GM12878 (cell line): ENCODE measurements around the gene CTR9. TPM values are rescaled to one million over a fixed set of nuclear protein-coding genes. Genes with fewer than 3 reads are reported as not detected.

Experiments used
- ATAC-seq: fragments of 200-7000 bp; cut with Tn5 transposase; 3 replicates; pipeline ENCODE4 v1.9.1; 2020; ENCODE audit warnings: mild to moderate bottlenecking, moderate library complexity
- BruUV-seq: library from RNA; stranded (reverse); fragments of 400-500 nt; replicated peaks from 2 replicates; lab custom pipeline; 2021; lab: Mats Ljungman, UMichigan
- CTCF ChIA-PET: fragments of 300-600 bp; sonication (Branson Sonifier 250); formaldehyde crosslinking; extraction: SDS; loops from one replicate; lab custom pipeline; 2021; ENCODE audit warnings: inconsistent platforms; lab: Yijun Ruan, JAX
- POLR2A ChIA-PET: fragments of 350-600 bp; formaldehyde crosslinking; extraction: SDS; loops from one replicate; lab custom pipeline; 2021; ENCODE audit warnings: inconsistent platforms; lab: Charles Lee
- RAD21 ChIA-PET: fragments of 300-600 bp; sonication (Branson Sonifier 250); formaldehyde crosslinking; loops from one replicate; lab custom pipeline; 2023; ENCODE audit warnings: antibody characterized with exemption; ENCODE audit not compliant: unreplicated experiment; lab: Charles Lee
- SMC1A ChIA-PET: fragments of 300-600 bp; sonication (Branson Sonifier 250); formaldehyde crosslinking; loops from one replicate; lab custom pipeline; 2023; ENCODE audit not compliant: unreplicated experiment, uncharacterized antibody; lab: Charles Lee
- DNase-seq: peaks from one replicate; pipeline ENCODE4 v3.0.0-alpha.2; 2011; ENCODE audit warnings: low read depth, low spot score
- FAIRE-seq: peaks from 3 replicates; lab custom pipeline; 2011; peaks lifted over from hg19 to GRCh38; lab: Jason Lieb, UNC
- H2AFZ ChIP-seq: 2 replicates; pipeline ENCODE4 v1.6.0; 2011; ENCODE audit warnings: low read depth, low read length, control low read depth; ENCODE audit not compliant: control insufficient read depth
- H3K27ac ChIP-seq: 2 replicates; pipeline ENCODE4 v1.5.1; 2011; ENCODE audit warnings: control low read depth; ENCODE audit not compliant: control insufficient read depth, insufficient read depth
- H3K27me3 ChIP-seq, 2 experiments: replicated peaks in 1 of 2; 2 replicates each; pipeline versions ENCODE4 v1.6.0 to v1.6.1; 2011; ENCODE audit warnings: low read length in 1 of 2; ENCODE audit not compliant: control insufficient read depth in 2 of 2, insufficient read depth in 2 of 2
- H3K36me3 ChIP-seq, 2 experiments: 2 replicates each; pipeline ENCODE4 v1.5.1; 2011; ENCODE audit warnings: low read length in 1 of 2; ENCODE audit not compliant: control insufficient read depth in 2 of 2, insufficient read depth in 2 of 2
- H3K4me1 ChIP-seq: 2 replicates; pipeline ENCODE4 v1.6.1; 2011; ENCODE audit warnings: mild to moderate bottlenecking, low read length, moderate library complexity, mixed read lengths; ENCODE audit not compliant: control insufficient read depth, insufficient read depth
- H3K4me2 ChIP-seq: 2 replicates; pipeline ENCODE4 v1.6.0; 2011; ENCODE audit warnings: control low read depth; ENCODE audit not compliant: control insufficient read depth, insufficient read depth
- H3K4me3 ChIP-seq: fragments of 200-600 bp; sonication (generic); 2 replicates; pipeline ENCODE4 v1.5.1; 2016
- H3K79me2 ChIP-seq: 2 replicates; pipeline ENCODE4 v1.6.0; 2011; ENCODE audit warnings: low read length; ENCODE audit not compliant: control insufficient read depth, insufficient read depth
- H3K9ac ChIP-seq: 2 replicates; pipeline ENCODE4 v1.8.0; 2011; ENCODE audit warnings: low read length, control low read depth, mixed read lengths; ENCODE audit not compliant: control insufficient read depth, insufficient read depth
- H3K9me3 ChIP-seq: replicated peaks from 3 replicates; pipeline ENCODE4 v1.5.1; 2011; ENCODE audit warnings: mild to moderate bottlenecking, low read length; ENCODE audit not compliant: control insufficient read depth, insufficient read depth
- H4K20me1 ChIP-seq: 2 replicates; pipeline ENCODE4 v1.6.0; 2011; ENCODE audit not compliant: control insufficient read depth, insufficient read depth
- ASH2L ChIP-seq: fragments of 300-600, 200-600 bp; sonication (generic); IDR thresholded peaks from 2 replicates; pipeline ENCODE4 v1.6.1; 2017; ENCODE audit warnings: low read depth, mild to moderate bottlenecking, borderline replicate concordance
- BCL3 ChIP-seq: IDR thresholded peaks from 2 replicates; pipeline ENCODE4 v1.6.1; 2011; ENCODE audit warnings: borderline replicate concordance, low read depth, mild to moderate bottlenecking, moderate library complexity, low read length; ENCODE audit not compliant: insufficient read depth, poor library complexity, severe bottlenecking
- BRCA1 ChIP-seq: IDR thresholded peaks from 2 replicates; pipeline ENCODE4 v1.6.1; 2011; ENCODE audit warnings: low read depth, low read length, improper control_type of control experiment
- IRF5 ChIP-seq: fragments of 450-650 bp; IDR thresholded peaks from 2 replicates; pipeline ENCODE4 v1.6.1; 2017; ENCODE audit warnings: borderline replicate concordance
- LARP7 ChIP-seq: fragments of 450-650 bp; IDR thresholded peaks from 2 replicates; pipeline ENCODE4 v1.6.1; 2017; ENCODE audit warnings: mild to moderate bottlenecking
- MEF2A ChIP-seq: IDR thresholded peaks from 2 replicates; pipeline ENCODE4 v1.6.1; 2011; ENCODE audit warnings: low read depth, mild to moderate bottlenecking, low read length, moderate library complexity; ENCODE audit not compliant: insufficient read depth
- MEF2B ChIP-seq: fragments of 450-650 bp; IDR thresholded peaks from 2 replicates; pipeline ENCODE4 v1.6.1; 2018; ENCODE audit warnings: mild to moderate bottlenecking, moderate library complexity; ENCODE audit not compliant: partially characterized antibody, poor library complexity, severe bottlenecking
- MXI1 ChIP-seq: fragments of 150-350 bp; IDR thresholded peaks from 2 replicates; pipeline ENCODE4 v1.6.1; 2011; ENCODE audit warnings: low read depth, mild to moderate bottlenecking, inconsistent platforms, low read length, improper control_type of control experiment
- NFIC ChIP-seq: IDR thresholded peaks from 2 replicates; pipeline ENCODE4 v1.6.1; 2012; ENCODE audit warnings: low read depth, mild to moderate bottlenecking, inconsistent platforms, low read length, moderate library complexity
- NFXL1 ChIP-seq: fragments of 450-650 bp; IDR thresholded peaks from 2 replicates; pipeline ENCODE4 v1.6.1; 2017; ENCODE audit warnings: antibody characterized with exemption, mild to moderate bottlenecking, borderline replicate concordance
- NRF1 ChIP-seq: conservative IDR thresholded peaks from 2 replicates; pipeline ENCODE4 v1.6.1; 2011; ENCODE audit warnings: mild to moderate bottlenecking, low read depth, low read length, improper control_type of control experiment
- RAD51 ChIP-seq: fragments of 450-650 bp; IDR thresholded peaks from 2 replicates; pipeline ENCODE4 v1.6.1; 2016; ENCODE audit warnings: moderate library complexity, mild to moderate bottlenecking, inconsistent platforms
- REST ChIP-seq: IDR thresholded peaks from 2 replicates; pipeline ENCODE4 v1.6.1; 2012; ENCODE audit warnings: mild to moderate bottlenecking, low read depth, low read length
- STAT1 ChIP-seq: fragments of 450-650 bp; conservative IDR thresholded peaks from 2 replicates; pipeline ENCODE4 v1.6.1; 2014; ENCODE audit warnings: antibody characterized with exemption, mild to moderate bottlenecking
- USF1 ChIP-seq: IDR thresholded peaks from 2 replicates; pipeline ENCODE4 v1.6.1; 2011; ENCODE audit warnings: borderline replicate concordance, low read depth, mild to moderate bottlenecking, moderate library complexity, mixed read lengths, low read length; ENCODE audit not compliant: insufficient read depth; ENCODE audit errors: extremely low read length
- YBX1 ChIP-seq: fragments of 450-650 bp; IDR thresholded peaks from 2 replicates; pipeline ENCODE4 v1.6.1; 2016; ENCODE audit warnings: antibody characterized with exemption
- WGBS: methylation state at CpG from one replicate; pipeline ENCODE4 v1.1.6; 2016; ENCODE audit warnings: low lambda C conversion rate; ENCODE audit not compliant: insufficient replicate concordance, insufficient coverage; ENCODE audit errors: missing lambda C conversion rate; 5-methylcytosine and 5-hydroxymethylcytosine counted together
- in situ Hi-C: fragments of 300-500 bp; cut with MboI; formaldehyde crosslinking; loops from 9 replicates; pipeline ENCODE4 v1.14.3; 2018; ENCODE audit warnings: mixed read lengths
- intact Hi-C: fragments of 100-400 bp; cut with micrococcal nuclease; formaldehyde crosslinking; loops from one replicate; pipeline ENCODE4 v1.14.2; 2022; ENCODE audit not compliant: unreplicated experiment
- polyA plus RNA-seq, 11 experiments: library from polyadenylated mRNA; depleted of rRNA in 4 of 11; unstranded in 6 of 11; stranded (reverse) in 5 of 11; fragments of >200 nt; fragmentation: Nextera tagmentation in 4 of 11; fragmentation: Illumina TruSeq in 1 of 11; extraction: Ambion mirVana in 4 of 11; extraction: Trizol in 1 of 11; gene quantifications; 1 replicate in 1 of 11; 2 replicates in 10 of 11; pipeline versions ENCODE4 v1.2.1 to v1.2.3, GENCODE V29; 2011 to 2016; ENCODE audit warnings: inconsistent platforms in 2 of 11, missing spikeins in 2 of 11, low read depth in 1 of 11
- total RNA-seq, 4 experiments: library from RNA; depleted of rRNA in 3 of 4; stranded (reverse); fragments of >200 nt in 3 of 4; fragmentation: Illumina TruSeq in 1 of 4; extraction: Trizol in 1 of 4; gene quantifications; 2 replicates each; pipeline versions ENCODE4 v1.2.1 to v1.2.3, GENCODE V29; 2013 to 2021

CTR9 gene
- total and polyA plus RNA-seq, 10 of the 15 experiments (the other 5 are each of a cell fraction or from before 2014, with no cell fraction given) = 13.9 to 54.9 (median 28.9) TPM

- TF ChIP-seq IRF5 (0 out of 2 replicates have a peak, but pooled peaks have one; percentile 18), BCL3 (no peak)
These were observed 7.6 kb upstream of the CTR9 start (continued) for GRCh38 chr11:10743354-10744000.

- WGBS = 62% methylated on average over 3 of the region's 3 CpGs
- Histone ChIP-seq H4K20me1 (no peaks in the 10 kb centered on the region), H3K9ac (no peak overlapping the region), H3K27ac (no peak overlapping the region), H3K4me1 (peaks cover 7% of the 10 kb centered on the region), H2AFZ (no peak overlapping the region), H3K4me3 (no peak overlapping the region), H3K79me2 (no peaks in the 10 kb centered on the region), H3K36me3 (no peaks in the 10 kb centered on the region), H3K4me2 (no peak overlapping the region), H3K9me3 (no peaks in the 10 kb centered on the region), H3K27me3 (no peaks in the 10 kb centered on the region)
- ChIA-PET SMC1A (no interaction called here), POLR2A (no interaction called here), RAD21 (no interaction called here), CTCF (no interaction called here)
- ATAC-seq (no peak), FAIRE-seq (no peak), DNase-seq (no peak)
- in situ Hi-C loops = no loop called here
- no TSS peak for BruUV-seq
- intact Hi-C loops = no loop called here
- TF ChIP-seq MEF2B = no peak
- no peak for TF ChIP-seq NRF1
- TF ChIP-seq MEF2A = no peak
- TF ChIP-seq YBX1 = no peak
- TF ChIP-seq ASH2L = no peak
- no peak for TF ChIP-seq USF1
- no peak for TF ChIP-seq NFIC
- TF ChIP-seq REST = no peak
- TF ChIP-seq MXI1 = no peak
- no peak for TF ChIP-seq RAD51
- no peak for TF ChIP-seq BRCA1
- no peak for TF ChIP-seq LARP7
- TF ChIP-seq NFXL1 = no peak
- TF ChIP-seq STAT1 = no peak
These were observed 6.8 kb upstream of the CTR9 start for GRCh38 chr11:10744206-10744605.
